A673 (cell line): ENCODE results near the gene TSC2. TPM values are rescaled to one million over a fixed set of nuclear protein-coding genes. Genes with fewer than 3 reads are reported as not detected.

Experiments used
- BruUV-seq: library from RNA; stranded (reverse); fragments of 400-500 nt; replicated peaks from 2 replicates; lab custom pipeline; 2021; lab: Mats Ljungman, UMichigan
- CTCF ChIA-PET: fragments of 300-600 bp; sonication (Branson Sonifier 250); formaldehyde crosslinking; loops from one replicate; lab custom pipeline; 2022; ENCODE audit warnings: antibody characterized with exemption; lab: Charles Lee
- POLR2A ChIA-PET: fragments of 300-600 bp; sonication (Branson Sonifier 250); formaldehyde crosslinking; loops from one replicate; lab custom pipeline; 2022; ENCODE audit warnings: antibody characterized with exemption; ENCODE audit not compliant: low non-redundant PET; lab: Charles Lee
- DNase-seq: peaks from one replicate; pipeline ENCODE4 v3.0.0-alpha.2; 2015; ENCODE audit warnings: low spot score
- H3K27ac ChIP-seq: fragments of 200-600 bp; sonication (generic); 2 replicates; pipeline ENCODE4 v1.5.1; 2016; ENCODE audit warnings: mixed run types, low read depth, mild to moderate bottlenecking, mixed read lengths, antibody characterized with exemption, low read length; ENCODE audit not compliant: poor library complexity, severe bottlenecking
- H3K27me3 ChIP-seq: fragments of 200-600 bp; sonication (generic); replicated peaks from 2 replicates; pipeline ENCODE4 v1.6.1; 2017; ENCODE audit warnings: mixed run types, low read depth, mild to moderate bottlenecking, mixed read lengths, antibody characterized with exemption, low read length; ENCODE audit not compliant: insufficient read depth, poor library complexity
- H3K36me3 ChIP-seq: fragments of 200-600 bp; sonication (generic); 2 replicates; pipeline ENCODE4 v1.6.1; 2016; ENCODE audit warnings: mixed run types, mild to moderate bottlenecking, mixed read lengths, antibody characterized with exemption, low read length; ENCODE audit not compliant: insufficient read depth, poor library complexity, severe bottlenecking
- H3K4me1 ChIP-seq: fragments of 200-600 bp; sonication (generic); 2 replicates; pipeline ENCODE4 v1.6.1; 2017; ENCODE audit warnings: mixed run types, mild to moderate bottlenecking, mixed read lengths, antibody characterized with exemption, low read length; ENCODE audit not compliant: insufficient read depth, poor library complexity, severe bottlenecking
- H3K4me3 ChIP-seq: fragments of 200-600 bp; sonication (generic); 2 replicates; pipeline ENCODE4 v1.5.1; 2016; ENCODE audit warnings: low read depth, mixed run types, mild to moderate bottlenecking, mixed read lengths, low read length; ENCODE audit not compliant: poor library complexity, severe bottlenecking
- H3K9me3 ChIP-seq: fragments of 200-600 bp; sonication (generic); 2 replicates; pipeline ENCODE4 v1.6.1; 2016; ENCODE audit warnings: mixed run types, low read depth, mild to moderate bottlenecking, mixed read lengths, antibody characterized with exemption, low read length; ENCODE audit not compliant: poor library complexity, severe bottlenecking
- CTCF ChIP-seq: fragments of 300-800, 200-600 bp; sonication (generic); conservative IDR thresholded peaks from 2 replicates; pipeline ENCODE4 v1.5.1; 2017; ENCODE audit warnings: low read depth, mild to moderate bottlenecking, antibody characterized with exemption, low read length, moderate library complexity, mixed read lengths
- EZH2 ChIP-seq: fragments of 200-600 bp; sonication (generic); IDR thresholded peaks from 2 replicates; pipeline ENCODE4 v1.6.1; 2017; ENCODE audit warnings: borderline replicate concordance, low read depth, mild to moderate bottlenecking, mixed read lengths, antibody characterized with exemption, low read length; ENCODE audit not compliant: poor library complexity, severe bottlenecking
- intact Hi-C: fragments of 100-400 bp; cut with micrococcal nuclease; formaldehyde crosslinking; loops from one replicate; pipeline ENCODE4 v1.10.0; 2022; ENCODE audit not compliant: unreplicated experiment
- total RNA-seq: library from RNA; stranded (reverse); gene quantifications from 2 replicates; pipeline ENCODE4 v1.2.3, GENCODE V29; 2021

Gene TSC2
- total RNA-seq, 1 experiment from 2014 or later = 125 TPM

- ChIA-PET CTCF (interaction anchor here (0.6 kb wide), 1 partner anchor 500 kb away, joined by 3 read pairs; no protein-coding TSS in a partner anchor), POLR2A (no interaction called here)
- H3K27me3 ChIP-seq = no peaks in the 10 kb centered on the region
- H3K27ac ChIP-seq = no peak overlapping the region
- H3K36me3 ChIP-seq = peaks cover 63% of the 10 kb centered on the region
- no peak for TF ChIP-seq EZH2
- TF ChIP-seq CTCF = no peak
- BruUV-seq = no TSS peak
- no peak overlapping the region for H3K4me3 ChIP-seq
- no peaks in the 10 kb centered on the region for H3K9me3 ChIP-seq
- no peak for DNase-seq
- peaks cover 3% of the 10 kb centered on the region for H3K4me1 ChIP-seq
- intact Hi-C loops = no loop called here
These were observed 48.7 kb upstream of the TSC2 start for GRCh38 chr16:1998852-1999801.

GRCh38 chr16:1999866-2000514 is 47.8 kb upstream of the TSC2 start:
- ChIA-PET POLR2A (no interaction called here), CTCF (no interaction called here)
- peaks cover 8% of the 10 kb centered on the region for H3K4me1 ChIP-seq
- H3K9me3 ChIP-seq = no peaks in the 10 kb centered on the region
- H3K27me3 ChIP-seq = no peaks in the 10 kb centered on the region
- no peak for DNase-seq
- no peak overlapping the region for H3K4me3 ChIP-seq
- no TSS peak for BruUV-seq
- TF ChIP-seq EZH2 = no peak
- no peak for TF ChIP-seq CTCF
- intact Hi-C loops = loop anchor here (10.0 kb wide), 1 partner anchor 215 kb away; the partner anchor contains the start of genes BRICD5 and PGP
- peaks cover 63% of the 10 kb centered on the region for H3K36me3 ChIP-seq
- no peak overlapping the region for H3K27ac ChIP-seq

- H3K36me3 ChIP-seq = peaks cover 63% of the 10 kb centered on the region
- peaks cover 18% of the 10 kb centered on the region for H3K4me1 ChIP-seq
- CTCF ChIA-PET = no interaction called here
- DNase-seq = no peak
- POLR2A ChIA-PET = no interaction called here
- intact Hi-C loops = loop anchor here (10.0 kb wide), 1 partner anchor 214 kb away; the partner anchor contains the start of genes BRICD5 and PGP
- H3K27ac ChIP-seq = no peak overlapping the region
- BruUV-seq = no TSS peak
- no peak for TF ChIP-seq EZH2
- no peak for TF ChIP-seq CTCF
- H3K4me3 ChIP-seq = no peak overlapping the region
- no peaks in the 10 kb centered on the region for H3K9me3 ChIP-seq
- H3K27me3 ChIP-seq = no peaks in the 10 kb centered on the region
These were observed 46.8 kb upstream of the TSC2 start for GRCh38 chr16:2001035-2001434.
